IPS-11a (cell line): Measurements from ENCODE around the gene TTC27.
"Not testable (repeated sequence)": the region's sequence is repeated elsewhere in the genome, so short reads cannot be mapped to it uniquely, and the experiment has no call there.

Experiments
- H3K4me3 ChIP-seq: one replicate; pipeline ENCODE4 v1.5.1; 2013; ENCODE audit warnings: low read depth, low read length, control low read depth

TTC27 gene

GRCh38 chr2:32844253-32844652, 216.4 kb downstream of the TTC27 start:
- H3K4me3 ChIP-seq: no peak overlapping the region

- H3K4me3 ChIP-seq: not testable (repeated sequence)
These were observed 218.4 kb downstream of the TTC27 start for GRCh38 chr2:32846274-32846673.

GRCh38 chr2:32847734-32848133, 219.9 kb downstream of the TTC27 start:
- no peak overlapping the region for H3K4me3 ChIP-seq

GRCh38 chr2:32849456-32850194, 221.8 kb downstream of the TTC27 start:
- no peak overlapping the region for H3K4me3 ChIP-seq

DNA sequence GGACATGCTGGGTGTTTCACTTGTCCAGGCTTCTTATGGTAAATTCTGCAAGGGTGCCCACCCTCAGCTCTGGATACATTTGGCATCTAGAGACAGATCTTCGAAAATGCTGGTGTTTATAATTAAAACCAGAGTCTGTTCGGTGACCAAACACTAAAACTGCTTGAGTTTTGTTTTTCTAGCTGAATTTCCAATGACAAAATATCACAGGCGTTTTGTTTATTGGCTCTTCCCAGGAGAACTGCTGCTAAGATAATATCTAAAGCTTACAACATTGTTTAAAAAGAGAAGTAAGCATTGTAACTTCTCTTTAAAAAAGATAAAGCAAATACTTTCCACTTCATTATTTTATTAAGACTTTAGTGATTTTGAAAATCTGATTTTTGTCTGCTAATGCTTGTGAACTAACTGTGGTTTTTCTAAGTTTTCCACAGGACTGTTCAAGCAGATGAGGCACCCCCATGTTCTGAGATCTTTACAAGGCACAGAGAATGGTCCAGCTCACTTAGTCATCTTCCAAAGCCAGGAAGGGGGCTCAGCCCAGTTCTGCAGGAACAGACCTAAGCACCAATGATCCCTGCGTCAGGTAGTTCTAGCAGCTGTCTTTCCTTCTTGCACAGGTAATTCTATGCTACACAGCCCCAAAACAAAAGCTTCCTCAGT, 224.1 kb downstream of the TTC27 start:
- no peak overlapping the region for H3K4me3 ChIP-seq

- H3K4me3 ChIP-seq: no peak overlapping the region
These were observed 225.0 kb downstream of the TTC27 start for GRCh38 chr2:32852856-32853255.

DNA sequence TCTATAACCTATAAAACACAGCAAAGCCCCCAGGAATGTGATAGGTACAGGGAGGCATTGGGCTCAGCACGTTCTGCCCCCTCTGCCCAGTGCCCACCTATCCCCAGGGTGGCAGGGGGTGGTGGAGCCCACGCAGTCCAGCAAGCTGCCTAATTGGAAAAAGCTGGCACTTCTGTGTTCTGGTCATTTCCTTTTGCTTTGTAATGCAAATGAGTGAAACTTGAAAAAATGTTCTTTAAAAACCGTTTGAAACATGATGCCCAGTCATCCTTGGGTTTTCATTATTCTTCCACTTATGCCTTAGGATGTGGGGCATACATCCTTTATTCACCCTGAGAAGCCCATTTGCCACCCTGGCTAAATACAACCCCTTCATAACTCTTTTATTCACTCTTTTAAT, 229.0 kb downstream of the TTC27 start:
- H3K4me3 ChIP-seq: no peak overlapping the region

DNA sequence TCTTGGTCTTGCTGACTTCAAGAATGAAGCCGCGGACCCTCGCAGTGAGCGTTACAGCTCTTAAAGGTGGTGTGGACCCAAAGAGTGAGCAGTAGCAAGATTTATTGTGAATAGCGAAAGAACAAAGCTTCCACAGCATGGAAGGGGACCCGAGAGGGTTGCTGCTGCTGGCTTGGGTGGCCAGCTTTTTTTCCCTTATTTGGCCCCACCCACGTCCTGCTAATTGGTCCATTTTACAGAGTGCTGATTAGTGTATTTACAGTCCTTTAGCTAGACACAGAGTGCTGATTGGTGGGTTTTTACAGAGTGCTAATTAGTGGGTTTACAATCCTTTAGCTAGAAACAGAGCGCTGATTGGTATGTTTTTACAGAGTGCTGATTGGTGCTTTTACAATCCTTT, 230.9 kb downstream of the TTC27 start:
- no peak overlapping the region for H3K4me3 ChIP-seq

- H3K4me3 ChIP-seq: no peak overlapping the region
These were observed 232.5 kb downstream of the TTC27 start for GRCh38 chr2:32860385-32860784.

GRCh38 chr2:32862269-32863055, 234.6 kb downstream of the TTC27 start:
- no peak overlapping the region for H3K4me3 ChIP-seq

GRCh38 chr2:32863326-32863725, 235.5 kb downstream of the TTC27 start:
- H3K4me3 ChIP-seq: no peak overlapping the region

DNA sequence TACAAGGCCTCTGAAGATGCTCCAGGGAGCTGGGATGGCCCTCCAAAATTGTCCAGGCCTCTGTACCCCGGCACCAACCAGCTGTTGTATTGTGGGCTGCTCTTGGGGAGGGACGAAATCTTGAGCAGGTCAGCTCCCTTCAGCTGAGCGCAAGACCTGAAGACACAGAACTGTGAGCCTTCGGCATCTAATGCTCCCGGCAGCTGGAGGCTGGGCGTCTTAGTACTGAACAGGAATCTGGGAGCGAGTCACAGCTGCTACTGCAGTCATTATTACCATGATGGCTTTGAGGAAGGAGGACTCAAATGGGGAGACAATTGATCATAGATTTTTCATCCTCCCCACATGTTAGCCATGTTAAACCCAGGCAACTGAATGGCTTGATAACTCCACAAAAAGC, 236.0 kb downstream of the TTC27 start:
- no peak overlapping the region for H3K4me3 ChIP-seq

GRCh38 chr2:32864334-32865111, 236.7 kb downstream of the TTC27 start:
- H3K4me3 ChIP-seq: no peak overlapping the region

GRCh38 chr2:32865399-32866068, 237.7 kb downstream of the TTC27 start:
- H3K4me3 ChIP-seq: no peak overlapping the region

GRCh38 chr2:32866462-32866861, 238.6 kb downstream of the TTC27 start:
- not testable (repeated sequence) for H3K4me3 ChIP-seq
